ENCODE data around the gene STXBP4. TPM values are rescaled to one million over a fixed set of nuclear protein-coding genes. Genes with fewer than 3 reads are reported as not detected.

Gene STXBP4
- polyA plus RNA-seq, 1 of the 3 experiments (the other 2 are of a cell fraction): 2.8 TPM

GRCh38 chr17:55068862-55069811, 100.6 kb downstream of the STXBP4 start (continued):
- TF ChIP-seq SIN3A (IDR thresholded peaks at IDR 0.05; ENCODE audit: borderline replicate concordance, low read depth, low read length) (no peak), FOXJ3 (CRISPR knock-in tag; IDR thresholded peaks at IDR 0.05) (no peak)

GRCh38 chr17:55069983-55070529, 101.5 kb downstream of the STXBP4 start:
- no peak overlapping the region for H2AFZ ChIP-seq (ENCODE audit: low read depth)
- ChIA-PET POLR2A (no interaction called here), CTCF (interaction anchor here (1.4 to 1.6 kb wide), 2 partner anchors 11 to 16 kb away, joined by 3 to 5 read pairs; no protein-coding TSS in a partner anchor)
- H3K9ac ChIP-seq: no peak overlapping the region
- peaks cover 0 to 9% of the 10 kb centered on the region in 2 experiments; a peak in 1 of 4 replicates for H3K4me1 ChIP-seq (ENCODE audit: control insufficient read depth in 1 of 2, insufficient read depth in 2 of 2, low read depth in 1 of 2, low read length in 1 of 2)
- no peaks in the 10 kb centered on the region for H3K27me3 ChIP-seq (ENCODE audit: insufficient read depth)
- TF ChIP-seq JUND (IDR thresholded peaks at IDR 0.05) (no peak), RXRA (IDR thresholded peaks at IDR 0.05; ENCODE audit: borderline replicate concordance, low read depth) (no peak), USF1 (IDR thresholded peaks at IDR 0.05; ENCODE audit: borderline replicate concordance, low read depth) (no peak), ZBTB33 (IDR thresholded peaks at IDR 0.05; ENCODE audit: borderline replicate concordance, low read depth) (no peak), GATA2 (CRISPR knock-in tag; IDR thresholded peaks at IDR 0.05) (no peak), TEAD4 (IDR thresholded peaks at IDR 0.05; ENCODE audit: borderline replicate concordance, insufficient read depth) (no peak), USF2 (IDR thresholded peaks at IDR 0.05; ENCODE audit: borderline replicate concordance, low read depth, low read length) (no peak), FOSL2 (IDR thresholded peaks at IDR 0.05; ENCODE audit: borderline replicate concordance, low read depth) (no peak), PBX3 (IDR thresholded peaks at IDR 0.05) (no peak), CTCF (IDR thresholded peaks at IDR 0.05) (no peak)
- no peak overlapping the region for H3K27ac ChIP-seq (ENCODE audit: low read depth in 2 of 2, low read length in 1 of 2)
- no peak for DNase-seq
- peaks cover 10 to 11% of the 10 kb centered on the region in 2 experiments for H3K36me3 ChIP-seq (replicated peaks in 1 of 2; ENCODE audit: control insufficient read depth in 1 of 2, insufficient read depth in 2 of 2, low read length in 1 of 2)
- H3K9me2 ChIP-seq: no peaks in the 10 kb centered on the region
- no peaks in the 10 kb centered on the region for H4K20me1 ChIP-seq (ENCODE audit: insufficient read depth)
- H3K79me2 ChIP-seq (ENCODE audit: insufficient read depth): no peaks in the 10 kb centered on the region
- H3F3A ChIP-seq (replicated peaks; ENCODE audit: insufficient read depth): no peaks in the 10 kb centered on the region
- no peak overlapping the region for H3K4me2 ChIP-seq
- H3K9me3 ChIP-seq: no peaks in the 10 kb centered on the region
- H3K4me3 ChIP-seq (ENCODE audit: low read depth in 2 of 2, low read length in 1 of 2): no peak overlapping the region
